Fibroblast of lung (primary cell): ENCODE measurements around the gene PTPRS. TPM values are rescaled to one million over a fixed set of nuclear protein-coding genes. Genes with fewer than 3 reads are reported as not detected.

Experiments used
- DNase-seq, 2 donors: peaks; one replicate each; pipeline versions ENCODE4 v3.0.0 to v3.0.0-alpha.2; 2010; ENCODE audit warnings: low read depth in 2 of 2
- H2AFZ ChIP-seq: 2 replicates; pipeline ENCODE4 v1.5.1; 2012; ENCODE audit warnings: low read length, control low read depth, inconsistent platforms
- H3K27ac ChIP-seq: 2 replicates; pipeline ENCODE4 v1.5.1; 2011; ENCODE audit warnings: low read length, control low read depth; ENCODE audit not compliant: insufficient read depth
- H3K27me3 ChIP-seq: 2 replicates; pipeline ENCODE4 v1.5.1; 2011; ENCODE audit warnings: mild to moderate bottlenecking, low read length; ENCODE audit not compliant: control insufficient read depth, insufficient read depth
- H3K36me3 ChIP-seq: 2 replicates; pipeline ENCODE4 v1.5.1; 2011; ENCODE audit warnings: low read length; ENCODE audit not compliant: control insufficient read depth, insufficient read depth
- H3K4me1 ChIP-seq: 2 replicates; pipeline ENCODE4 v1.5.1; 2011; ENCODE audit warnings: low read length; ENCODE audit not compliant: control insufficient read depth, insufficient read depth; ENCODE audit errors: extremely low read depth
- H3K4me2 ChIP-seq: 2 replicates; pipeline ENCODE4 v1.5.1; 2011; ENCODE audit warnings: low read length, control low read depth; ENCODE audit not compliant: insufficient read depth; ENCODE audit errors: extremely low read depth
- H3K4me3 ChIP-seq, 4 experiments: fragments of 200-600 bp in 1 of 4; sonication (generic) in 1 of 4; replicated peaks in 1 of 4; 2 replicates each; pipeline ENCODE4 v1.5.1; 2011 to 2016; ENCODE audit warnings: low read length in 4 of 4, low read depth in 3 of 4, mild to moderate bottlenecking in 3 of 4, control low read depth in 2 of 4, inconsistent platforms in 1 of 4, mixed read lengths in 1 of 4; ENCODE audit not compliant: insufficient read depth in 1 of 4; ENCODE audit errors: control extremely low read depth in 1 of 4
- H3K79me2 ChIP-seq: 2 replicates; pipeline ENCODE4 v1.5.1; 2012; ENCODE audit warnings: mild to moderate bottlenecking, low read length, inconsistent platforms; ENCODE audit not compliant: control insufficient read depth, insufficient read depth
- H3K9ac ChIP-seq: 2 replicates; pipeline ENCODE4 v1.5.1; 2011; ENCODE audit warnings: mild to moderate bottlenecking, low read length, control low read depth; ENCODE audit not compliant: insufficient read depth
- H3K9me3 ChIP-seq: 2 replicates; pipeline ENCODE4 v1.5.1; 2012; ENCODE audit warnings: low read depth, low read length; ENCODE audit not compliant: control insufficient read depth, insufficient read depth
- H4K20me1 ChIP-seq: 2 replicates; pipeline ENCODE4 v1.5.1; 2011; ENCODE audit warnings: low read length; ENCODE audit not compliant: control insufficient read depth, insufficient read depth; ENCODE audit errors: extremely low read depth
- CTCF ChIP-seq, 2 donors: IDR thresholded peaks in 1 of 2; conservative IDR thresholded peaks in 1 of 2; 1 replicate in 1 of 2; 2 replicates in 1 of 2; pipeline ENCODE4 v1.5.1; 2011 to 2012; ENCODE audit warnings: low read length in 2 of 2, control low read depth in 1 of 2, inconsistent platforms in 1 of 2, low read depth in 1 of 2, mild to moderate bottlenecking in 1 of 2
- EZH2 ChIP-seq: IDR thresholded peaks from 2 replicates; pipeline ENCODE4 v1.5.1; 2012; ENCODE audit warnings: low read length, control low read depth, mild to moderate bottlenecking; ENCODE audit errors: missing control alignments
- polyA plus RNA-seq, 2 donors: library from polyadenylated mRNA; depleted of rRNA in 1 of 2; stranded (reverse) in 1 of 2; unstranded in 1 of 2; fragments of >200 nt; gene quantifications; 2 replicates each; pipeline ENCODE4 v1.2.1, GENCODE V29; 2011 to 2012; ENCODE audit warnings: missing spikeins in 1 of 2
- total RNA-seq: library from RNA; depleted of rRNA; stranded (reverse); fragments of >200 nt; gene quantifications from 2 replicates; pipeline ENCODE4 v1.2.1, GENCODE V29; 2014

Gene PTPRS
- total and polyA plus RNA-seq, 2 donors (not counting 1 experiment from before 2014, with no cell fraction given), result 27.9 to 136 TPM

GRCh38 chr19:5356918-5357317, 16.3 kb upstream of the PTPRS start:
- no peaks in the 10 kb centered on the region for H3K9me3 ChIP-seq
- no peaks in the 10 kb centered on the region for H3K4me1 ChIP-seq
- no peak overlapping the region for H3K4me3 ChIP-seq
- no peak overlapping the region for H3K9ac ChIP-seq
- TF ChIP-seq CTCF (conservative IDR thresholded peaks at IDR 0.05 in 1 of 2, IDR thresholded peaks at IDR 0.05 in 1 of 2; ENCODE audit: low read depth in 1 of 2, low read length in 2 of 2) (no peak), EZH2 (no peak)
- no peaks in the 10 kb centered on the region for H3K36me3 ChIP-seq
- H2AFZ ChIP-seq, result no peak overlapping the region
- H4K20me1 ChIP-seq, result no peaks in the 10 kb centered on the region
- H3K27ac ChIP-seq, result no peak overlapping the region
- H3K79me2 ChIP-seq, result no peaks in the 10 kb centered on the region
- peaks cover 4% of the 10 kb centered on the region for H3K27me3 ChIP-seq
- H3K4me2 ChIP-seq, result no peak overlapping the region
- no peak for DNase-seq

- no peaks in the 10 kb centered on the region for H3K4me1 ChIP-seq
- peaks cover 4% of the 10 kb centered on the region for H3K27me3 ChIP-seq
- H3K27ac ChIP-seq, result no peak overlapping the region
- no peaks in the 10 kb centered on the region for H3K9me3 ChIP-seq
- no peak overlapping the region for H3K4me2 ChIP-seq
- no peak overlapping the region for H2AFZ ChIP-seq
- DNase-seq, result peak in 1 of 2 donors; percentile 41
- no peaks in the 10 kb centered on the region for H3K79me2 ChIP-seq
- H3K4me3 ChIP-seq, result no peak overlapping the region
- H3K36me3 ChIP-seq, result no peaks in the 10 kb centered on the region
- TF ChIP-seq EZH2 (no peak), CTCF (conservative IDR thresholded peaks at IDR 0.05 in 1 of 2, IDR thresholded peaks at IDR 0.05 in 1 of 2; ENCODE audit: low read depth in 1 of 2, low read length in 2 of 2) (no peak)
- no peak overlapping the region for H3K9ac ChIP-seq
- no peaks in the 10 kb centered on the region for H4K20me1 ChIP-seq
Observed at GRCh38 chr19:5356428-5356827, 15.8 kb upstream of the PTPRS start.

GRCh38 chr19:5355693-5356092, 15.1 kb upstream of the PTPRS start:
- DNase-seq, result no peak
- TF ChIP-seq CTCF (conservative IDR thresholded peaks at IDR 0.05 in 1 of 2, IDR thresholded peaks at IDR 0.05 in 1 of 2; ENCODE audit: low read depth in 1 of 2, low read length in 2 of 2) (no peak), EZH2 (no peak)
- Histone ChIP-seq H3K36me3 (no peaks in the 10 kb centered on the region), H3K4me3 (no peak overlapping the region), H3K4me1 (no peaks in the 10 kb centered on the region), H2AFZ (no peak overlapping the region), H3K9me3 (no peaks in the 10 kb centered on the region), H3K79me2 (no peaks in the 10 kb centered on the region), H3K27me3 (peaks cover 4% of the 10 kb centered on the region), H3K4me2 (no peak overlapping the region), H4K20me1 (no peaks in the 10 kb centered on the region), H3K9ac (no peak overlapping the region), H3K27ac (no peak overlapping the region)
